Muscle layer of colon (tissue), 2 donors: ENCODE measurements around the gene VASN.

ENCODE experiments used
- H3K27ac ChIP-seq: one replicate; pipeline ENCODE4 v1.7.0; 2013; ENCODE audit warnings: low read depth, mild to moderate bottlenecking, low read length, moderate library complexity
- H3K27me3 ChIP-seq, 2 donors: one replicate each; pipeline ENCODE4 v1.7.0; 2013; ENCODE audit warnings: low read length in 2 of 2, mild to moderate bottlenecking in 2 of 2; ENCODE audit not compliant: insufficient read depth in 2 of 2, control insufficient read depth in 1 of 2
- H3K36me3 ChIP-seq: one replicate; pipeline ENCODE4 v1.7.0; 2013; ENCODE audit warnings: mild to moderate bottlenecking, low read length; ENCODE audit not compliant: insufficient read depth
- H3K4me1 ChIP-seq: one replicate; pipeline ENCODE4 v1.7.0; 2013; ENCODE audit warnings: mild to moderate bottlenecking, low read length; ENCODE audit not compliant: insufficient read depth
- H3K4me3 ChIP-seq, 2 donors: one replicate each; pipeline ENCODE4 v1.7.0; 2013; ENCODE audit warnings: low read length in 2 of 2, low read depth in 1 of 2, mild to moderate bottlenecking in 1 of 2, moderate library complexity in 1 of 2
- H3K9ac ChIP-seq: one replicate; pipeline ENCODE4 v1.7.0; 2013; ENCODE audit warnings: low read length
- H3K9me3 ChIP-seq: one replicate; pipeline ENCODE4 v1.7.0; 2013; ENCODE audit warnings: mild to moderate bottlenecking, low read length
- donor health status: abdominal sarcoma.
- donor health status: Adenocarcinoma of cecum.

Gene VASN

GRCh38 chr16:4349332-4349731 lies 22.3 kb upstream of the VASN start:
- Histone ChIP-seq H3K9me3 (no peaks in the 10 kb centered on the region), H3K4me1 (no peaks in the 10 kb centered on the region), H3K9ac (no peak overlapping the region), H3K27me3 (no peaks in the 10 kb centered on the region), H3K4me3 (no peak overlapping the region), H3K36me3 (no peaks in the 10 kb centered on the region), H3K27ac (no peak overlapping the region)

GRCh38 chr16:4350365-4350786 lies 21.3 kb upstream of the VASN start:
- Histone ChIP-seq H3K4me1 (no peaks in the 10 kb centered on the region), H3K4me3 (peak overlapping the region; percentile 79 to 87), H3K27me3 (no peaks in the 10 kb centered on the region), H3K9ac (peak overlapping the region; percentile 6), H3K36me3 (no peaks in the 10 kb centered on the region), H3K27ac (peak overlapping the region; percentile 63), H3K9me3 (no peaks in the 10 kb centered on the region)

DNA sequence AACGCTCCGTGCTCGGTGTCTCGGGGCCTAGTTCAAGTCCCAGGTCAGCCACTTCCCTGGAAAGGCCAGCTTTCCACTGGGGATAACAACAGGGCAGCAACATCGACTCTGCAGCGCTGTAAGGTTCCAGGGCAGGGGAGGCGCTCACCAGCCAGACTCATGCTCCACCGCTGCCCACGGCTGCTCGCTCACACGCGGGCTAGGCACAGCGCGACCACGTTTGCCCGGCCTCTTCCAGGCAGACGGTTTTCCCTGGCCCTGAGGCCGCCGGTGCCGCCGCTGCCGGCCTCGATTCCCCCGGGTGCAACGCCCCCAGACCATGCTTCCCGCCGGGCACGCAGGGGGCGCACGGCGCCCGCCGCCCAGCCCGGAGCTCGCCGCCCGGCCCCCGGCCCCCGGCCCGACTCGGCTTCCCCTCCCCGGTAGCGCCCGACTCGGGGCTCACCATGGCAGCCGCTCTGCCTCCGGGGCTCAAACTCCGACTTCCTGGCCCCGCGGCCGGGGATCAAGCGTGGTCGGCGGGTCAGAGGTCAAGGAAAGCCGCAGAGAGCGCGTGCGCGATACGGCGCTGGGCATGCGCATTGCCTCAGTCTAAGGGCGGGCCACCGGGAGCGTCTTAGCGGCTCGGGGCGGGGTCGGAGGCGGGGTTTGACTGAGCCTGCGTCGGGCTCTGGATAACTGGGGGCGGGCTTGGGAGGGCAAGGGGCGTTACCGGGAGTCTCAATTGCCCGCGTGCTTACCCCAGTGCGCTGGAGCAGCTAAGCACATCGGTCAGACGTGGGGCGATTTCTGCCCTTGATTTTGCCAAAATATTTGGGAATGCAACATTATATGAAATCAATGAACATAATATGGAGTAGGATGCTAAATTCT lies 20.6 kb upstream of the VASN start, which contains the start of gene PAM16:
Gene PAM16 (minus strand): TSS at position 535 of the 873 bp plus-strand sequence. CDS start 87 bp downstream, at position 448.
- Histone ChIP-seq H3K36me3 (no peaks in the 10 kb centered on the region), H3K4me3 (peak within 1 kb of the TSS; percentile 79 to 87), H3K27ac (peak within 1 kb of the TSS; percentile 63), H3K9ac (peak within 1 kb of the TSS; percentile 6), H3K4me1 (no peaks in the 10 kb centered on the region), H3K27me3 (no peaks in the 10 kb centered on the region), H3K9me3 (no peaks in the 10 kb centered on the region)

GRCh38 chr16:4351880-4352279 lies 19.8 kb upstream of the VASN start:
- H3K36me3 ChIP-seq, result no peaks in the 10 kb centered on the region
- H3K4me3 ChIP-seq, result no peak overlapping the region
- H3K27me3 ChIP-seq, result no peaks in the 10 kb centered on the region
- no peaks in the 10 kb centered on the region for H3K4me1 ChIP-seq
- H3K27ac ChIP-seq, result no peak overlapping the region
- no peaks in the 10 kb centered on the region for H3K9me3 ChIP-seq
- H3K9ac ChIP-seq, result no peak overlapping the region

GRCh38 chr16:4352843-4353242 lies 18.8 kb upstream of the VASN start:
- H3K4me3 ChIP-seq, result no peak overlapping the region
- H3K9ac ChIP-seq, result no peak overlapping the region
- H3K4me1 ChIP-seq, result no peaks in the 10 kb centered on the region
- no peaks in the 10 kb centered on the region for H3K36me3 ChIP-seq
- H3K9me3 ChIP-seq, result no peaks in the 10 kb centered on the region
- H3K27ac ChIP-seq, result no peak overlapping the region
- H3K27me3 ChIP-seq, result no peaks in the 10 kb centered on the region

- H3K9ac ChIP-seq, result no peak overlapping the region
- H3K4me1 ChIP-seq, result no peaks in the 10 kb centered on the region
- H3K4me3 ChIP-seq, result no peak overlapping the region
- H3K9me3 ChIP-seq, result no peaks in the 10 kb centered on the region
- no peaks in the 10 kb centered on the region for H3K36me3 ChIP-seq
- H3K27ac ChIP-seq, result no peak overlapping the region
- no peaks in the 10 kb centered on the region for H3K27me3 ChIP-seq
Measured at GRCh38 chr16:4353675-4354074, 18.0 kb upstream of the VASN start.

- Histone ChIP-seq H3K9ac (no peak overlapping the region), H3K27ac (no peak overlapping the region), H3K27me3 (no peaks in the 10 kb centered on the region), H3K4me3 (no peak overlapping the region), H3K36me3 (no peaks in the 10 kb centered on the region), H3K4me1 (peaks cover 4% of the 10 kb centered on the region), H3K9me3 (no peaks in the 10 kb centered on the region)
Measured at GRCh38 chr16:4354512-4355409, 16.9 kb upstream of the VASN start.

GRCh38 chr16:4356820-4357219 lies 14.8 kb upstream of the VASN start:
- no peak overlapping the region for H3K4me3 ChIP-seq
- H3K27ac ChIP-seq, result no peak overlapping the region
- H3K9me3 ChIP-seq, result no peaks in the 10 kb centered on the region
- H3K4me1 ChIP-seq, result peaks cover 4% of the 10 kb centered on the region
- no peaks in the 10 kb centered on the region for H3K27me3 ChIP-seq
- H3K36me3 ChIP-seq, result peaks cover 4% of the 10 kb centered on the region
- H3K9ac ChIP-seq, result no peak overlapping the region

DNA sequence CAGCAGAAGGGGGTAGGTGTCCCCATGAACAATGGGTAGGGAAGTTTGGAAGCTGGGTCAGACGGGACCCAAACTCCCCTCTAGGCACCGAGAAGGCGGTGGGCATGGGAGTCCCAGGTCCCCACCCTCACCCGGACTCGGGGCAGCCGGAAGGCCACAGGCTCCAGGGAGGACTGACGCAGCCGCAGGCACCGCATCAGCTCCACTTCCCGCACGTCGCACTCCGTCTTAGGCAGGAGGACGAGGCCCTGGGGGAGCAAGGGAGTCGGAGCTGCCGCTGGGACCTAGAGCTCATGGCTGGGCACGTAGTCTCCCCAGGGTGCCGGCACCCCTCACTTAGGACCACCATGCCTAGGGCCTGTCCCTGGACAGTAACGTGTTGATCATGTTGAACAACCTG lies 13.4 kb upstream of the VASN start:
- peaks cover 4% of the 10 kb centered on the region for H3K36me3 ChIP-seq
- H3K4me1 ChIP-seq, result peaks cover 4% of the 10 kb centered on the region
- H3K4me3 ChIP-seq, result no peak overlapping the region
- H3K9ac ChIP-seq, result no peak overlapping the region
- H3K27me3 ChIP-seq, result no peaks in the 10 kb centered on the region
- no peaks in the 10 kb centered on the region for H3K9me3 ChIP-seq
- no peak overlapping the region for H3K27ac ChIP-seq

DNA sequence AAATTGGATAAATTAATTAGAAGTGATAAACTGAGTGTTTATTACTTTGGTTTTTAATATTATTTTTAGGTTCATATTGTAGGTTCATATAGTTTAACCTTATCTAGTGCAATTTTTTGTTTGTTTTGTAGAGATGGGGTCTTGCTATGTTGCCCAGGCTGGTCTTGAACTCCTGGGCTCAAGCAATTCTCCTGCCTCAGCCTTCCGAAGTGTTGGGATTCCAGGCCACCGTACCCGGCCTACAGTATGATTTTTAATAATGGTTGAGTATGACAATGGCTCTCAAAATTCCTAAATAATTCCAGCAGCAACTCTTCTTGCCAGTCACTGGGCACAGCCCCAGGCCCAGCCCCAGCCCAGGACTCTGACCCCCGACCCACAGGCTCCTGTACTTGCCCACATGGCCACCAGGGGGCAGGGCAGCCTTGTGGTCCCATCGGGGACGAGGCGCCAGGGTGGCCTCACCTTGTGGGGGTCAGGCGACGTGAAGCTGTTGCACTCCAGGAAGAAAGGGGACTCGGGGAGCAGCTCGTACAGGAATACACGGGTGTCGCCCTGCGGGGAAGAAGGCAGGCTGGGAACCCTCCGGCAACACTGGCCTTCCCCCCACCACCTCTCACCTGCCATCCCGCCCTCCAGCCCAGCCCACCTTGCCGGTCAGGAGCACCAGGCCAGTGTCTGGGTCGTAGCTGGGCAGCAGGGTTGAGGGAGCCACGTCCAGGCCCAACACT lies 12.7 kb upstream of the VASN start:
- H3K27me3 ChIP-seq, result no peaks in the 10 kb centered on the region
- no peak overlapping the region for H3K9ac ChIP-seq
- H3K27ac ChIP-seq, result no peak overlapping the region
- H3K4me3 ChIP-seq, result no peak overlapping the region
- no peaks in the 10 kb centered on the region for H3K9me3 ChIP-seq
- peaks cover 5% of the 10 kb centered on the region for H3K36me3 ChIP-seq
- peaks cover 4% of the 10 kb centered on the region for H3K4me1 ChIP-seq

- H3K27me3 ChIP-seq, result no peaks in the 10 kb centered on the region
- H3K27ac ChIP-seq, result no peak overlapping the region
- H3K4me1 ChIP-seq, result peaks cover 4% of the 10 kb centered on the region
- H3K36me3 ChIP-seq, result peaks cover 10% of the 10 kb centered on the region
- no peaks in the 10 kb centered on the region for H3K9me3 ChIP-seq
- H3K9ac ChIP-seq, result no peak overlapping the region
- H3K4me3 ChIP-seq, result no peak overlapping the region
Measured at GRCh38 chr16:4359914-4360313, 11.7 kb upstream of the VASN start.
